Islet precursor cell (in vitro differentiated cells): ENCODE data around the gene VWDE.

Experiments
- DNase-seq: peaks from one replicate; pipeline ENCODE4 v3.0.0-alpha.2; 2018

VWDE gene

GRCh38 chr7:12327922-12328321 is 75.7 kb downstream of the VWDE start:
- DNase-seq, result no peak

GRCh38 chr7:12325646-12326045 is 78.0 kb downstream of the VWDE start:
- DNase-seq, result no peak

- DNase-seq, result no peak
These were observed 80.2 kb downstream of the VWDE start for GRCh38 chr7:12323415-12323814.

- no peak for DNase-seq
These were observed 80.8 kb downstream of the VWDE start for GRCh38 chr7:12322903-12323300.

GRCh38 chr7:12322284-12322902 is 81.3 kb downstream of the VWDE start:
- no peak for DNase-seq

GRCh38 chr7:12320987-12321647 is 82.5 kb downstream of the VWDE start:
- no peak for DNase-seq

GRCh38 chr7:12320241-12320986 is 83.3 kb downstream of the VWDE start:
- DNase-seq, result no peak

- DNase-seq, result no peak
These were observed 86.0 kb downstream of the VWDE start for GRCh38 chr7:12317675-12318074.

- DNase-seq, result no peak
These were observed 86.7 kb downstream of the VWDE start for GRCh38 chr7:12316925-12317324.

- DNase-seq, result no peak
These were observed 88.6 kb downstream of the VWDE start for GRCh38 chr7:12315049-12315448.

- DNase-seq, result no peak
These were observed 89.5 kb downstream of the VWDE start for GRCh38 chr7:12314199-12314598.

- no peak for DNase-seq
These were observed 98.2 kb downstream of the VWDE start for GRCh38 chr7:12305502-12305901.

GRCh38 chr7:12303495-12303894 is 100.2 kb downstream of the VWDE start:
- no peak for DNase-seq

GRCh38 chr7:12303062-12303461 is 100.6 kb downstream of the VWDE start:
- DNase-seq, result no peak

- no peak for DNase-seq
These were observed 103.2 kb downstream of the VWDE start for GRCh38 chr7:12300415-12300814.

GRCh38 chr7:12299367-12299766 is 104.3 kb downstream of the VWDE start:
- DNase-seq, result no peak

GRCh38 chr7:12297283-12298108 is 106.2 kb downstream of the VWDE start:
- peak; percentile 74 for DNase-seq

GRCh38 chr7:12296051-12296570 is 107.6 kb downstream of the VWDE start:
- no peak for DNase-seq

- no peak for DNase-seq
These were observed 109.0 kb downstream of the VWDE start for GRCh38 chr7:12294701-12295100.

GRCh38 chr7:12291870-12292269 is 111.8 kb downstream of the VWDE start:
- DNase-seq, result no peak

- DNase-seq, result no peak
These were observed 112.9 kb downstream of the VWDE start for GRCh38 chr7:12290761-12291160.

- no peak for DNase-seq
These were observed 113.7 kb downstream of the VWDE start for GRCh38 chr7:12289996-12290395.

- no peak for DNase-seq
These were observed 115.8 kb downstream of the VWDE start for GRCh38 chr7:12287901-12288300.
